Natural killer cell (primary cell): Measurements from ENCODE around the gene CUZD1. TPM values are rescaled to one million over a fixed set of nuclear protein-coding genes. Genes with fewer than 3 reads are reported as not detected.

Source experiments
- ATAC-seq, 3 donors: fragments of 150-1000 bp in 2 of 3; fragments of 200-7000 bp in 1 of 3; cut with Tn5 transposase; 1 replicate in 1 of 3; 2 replicates in 2 of 3; pipeline ENCODE4 v1.10.0; 2021; ENCODE audit warnings: mild to moderate bottlenecking in 2 of 3, moderate library complexity in 2 of 3
- DNase-seq, 2 donors: peaks; one replicate each; pipeline versions ENCODE4 v3.0.0 to v3.0.0-alpha.2; 2013 to 2021; ENCODE audit warnings: mixed read lengths in 1 of 2
- H3K27ac ChIP-seq: one replicate; pipeline ENCODE4 v1.5.1; 2013; ENCODE audit warnings: mild to moderate bottlenecking, low read length
- H3K27me3 ChIP-seq: one replicate; pipeline ENCODE4 v1.6.1; 2013; ENCODE audit warnings: low read length; ENCODE audit not compliant: control insufficient read depth, insufficient read depth
- H3K36me3 ChIP-seq: one replicate; pipeline ENCODE4 v1.6.1; 2013; ENCODE audit warnings: low read length; ENCODE audit not compliant: control insufficient read depth, insufficient read depth
- H3K4me1 ChIP-seq: one replicate; pipeline ENCODE4 v1.6.1; 2013; ENCODE audit warnings: low read length; ENCODE audit not compliant: control insufficient read depth, insufficient read depth
- H3K4me3 ChIP-seq: one replicate; pipeline ENCODE4 v1.5.1; 2013; ENCODE audit warnings: low read length
- H3K9me3 ChIP-seq: one replicate; pipeline ENCODE4 v1.6.1; 2013; ENCODE audit warnings: low read length; ENCODE audit not compliant: control insufficient read depth, insufficient read depth
- H3K27ac Mint-ChIP-seq, 2 donors: one replicate each; pipeline ENCODE4 v1.8.0; 2022; ENCODE audit warnings: mild to moderate bottlenecking in 2 of 2, mixed read lengths in 2 of 2, moderate library complexity in 1 of 2
- H3K27me3 Mint-ChIP-seq, 2 donors: one replicate each; pipeline ENCODE4 v1.8.0; 2022; ENCODE audit warnings: low read depth in 2 of 2, mixed read lengths in 2 of 2
- H3K36me3 Mint-ChIP-seq: one replicate; pipeline ENCODE4 v1.8.0; 2022; ENCODE audit warnings: mixed read lengths
- H3K4me1 Mint-ChIP-seq, 2 donors: one replicate each; pipeline ENCODE4 v1.8.0; 2022; ENCODE audit warnings: mixed read lengths in 2 of 2
- H3K4me3 Mint-ChIP-seq: one replicate; pipeline ENCODE4 v1.8.0; 2022; ENCODE audit warnings: mild to moderate bottlenecking, moderate library complexity, mixed read lengths
- H3K9me3 Mint-ChIP-seq, 2 donors: one replicate each; pipeline ENCODE4 v1.8.0; 2022; ENCODE audit warnings: mixed read lengths in 2 of 2
- CTCF ChIP-seq: fragments of 200-600 bp; IDR thresholded peaks from one replicate; pipeline ENCODE4 v1.8.0; 2022; ENCODE audit warnings: antibody characterized with exemption
- WGBS: methylation state at CpG from one replicate; pipeline ENCODE4 v1.1.7; 2013; ENCODE audit warnings: missing lambda C conversion rate; ENCODE audit not compliant: insufficient coverage; 5-methylcytosine and 5-hydroxymethylcytosine counted together
- intact Hi-C: fragments of 100-400 bp; cut with micrococcal nuclease; formaldehyde crosslinking; loops from one replicate; pipeline ENCODE4 v1.14.2; 2022
- total RNA-seq, 4 donors: library from RNA; stranded (reverse); fragments of 120-200 nt in 1 of 4; gene quantifications; one replicate each; pipeline versions ENCODE4 v1.2.3 to v1.2.4, GENCODE V29; 2013 to 2022

The CUZD1 gene
- total RNA-seq, 3 donors from 2014 or later (not counting 1 experiment from before 2014, with no cell fraction given) = 0.61 to 0.78 (median 0.63) TPM

GRCh38 chr10:122812751-122813150 is 32.9 kb downstream of the CUZD1 start:
- no peak for ATAC-seq
- Mint-ChIP-seq H3K27ac (no peak overlapping the region), H3K36me3 (no peaks in the 10 kb centered on the region), H3K27me3 (peaks cover 17 to 23% of the 10 kb centered on the region in 2 donors), H3K9me3 (no peaks in the 10 kb centered on the region), H3K4me1 (no peaks in the 10 kb centered on the region), H3K4me3 (no peak overlapping the region)
- WGBS = 67% methylated on average over 4 of the region's 4 CpGs
- no peaks in the 10 kb centered on the region for H3K36me3 ChIP-seq
- H3K27ac ChIP-seq = no peak overlapping the region
- no peak overlapping the region for H3K4me3 ChIP-seq
- no peak for DNase-seq
- H3K4me1 ChIP-seq = no peaks in the 10 kb centered on the region
- intact Hi-C loops = no loop called here
- H3K27me3 ChIP-seq = no peaks in the 10 kb centered on the region
- no peaks in the 10 kb centered on the region for H3K9me3 ChIP-seq
- TF ChIP-seq CTCF = no peak

GRCh38 chr10:122802282-122802681 is 43.4 kb downstream of the CUZD1 start:
- H3K4me3 Mint-ChIP-seq = no peak overlapping the region
- no peak overlapping the region for H3K27ac Mint-ChIP-seq
- WGBS = 89% methylated on average over 7 of the region's 7 CpGs
- H3K27ac ChIP-seq = no peak overlapping the region
- intact Hi-C loops = no loop called here
- H3K4me1 Mint-ChIP-seq = no peaks in the 10 kb centered on the region
- no peak for TF ChIP-seq CTCF
- H3K27me3 Mint-ChIP-seq = peaks cover 2 to 8% of the 10 kb centered on the region in 2 donors
- H3K36me3 ChIP-seq = no peaks in the 10 kb centered on the region
- H3K9me3 Mint-ChIP-seq = no peaks in the 10 kb centered on the region
- ATAC-seq (no peak), DNase-seq (no peak)
- H3K9me3 ChIP-seq = no peaks in the 10 kb centered on the region
- no peaks in the 10 kb centered on the region for H3K36me3 Mint-ChIP-seq
- no peaks in the 10 kb centered on the region for H3K4me1 ChIP-seq
- no peak overlapping the region for H3K4me3 ChIP-seq
- H3K27me3 ChIP-seq = no peaks in the 10 kb centered on the region

GRCh38 chr10:122798704-122799231 is 46.9 kb downstream of the CUZD1 start:
- H3K9me3 Mint-ChIP-seq = no peaks in the 10 kb centered on the region
- intact Hi-C loops = no loop called here

More at GRCh38 chr10:122798704-122799231, 46.9 kb downstream of the CUZD1 start:
- H3K36me3 ChIP-seq = no peaks in the 10 kb centered on the region
- H3K9me3 ChIP-seq = no peaks in the 10 kb centered on the region
- Mint-ChIP-seq H3K27me3 (peaks cover 8 to 10% of the 10 kb centered on the region in 2 donors), H3K4me1 (no peaks in the 10 kb centered on the region), H3K4me3 (no peak overlapping the region), H3K36me3 (no peaks in the 10 kb centered on the region), H3K27ac (no peak overlapping the region)
- no peak overlapping the region for H3K4me3 ChIP-seq
- H3K27ac ChIP-seq = no peak overlapping the region
- no peak for TF ChIP-seq CTCF
- 78% methylated on average over 12 of the region's 12 CpGs for WGBS
- no peaks in the 10 kb centered on the region for H3K27me3 ChIP-seq
- ATAC-seq (no peak), DNase-seq (no peak)
- no peaks in the 10 kb centered on the region for H3K4me1 ChIP-seq
